HepG2 (cell line): ENCODE data around the gene POLDIP3. TPM values are rescaled to one million over a fixed set of nuclear protein-coding genes. Genes with fewer than 3 reads are reported as not detected.

Experiments used
- ARNTL ChIP-seq: sonication (generic); formaldehyde crosslinking; IDR thresholded peaks from 2 replicates; pipeline ENCODE4 v1.4.0; 2020; ENCODE audit warnings: mild to moderate bottlenecking, missing genetic modification reagents
- HOXA3 ChIP-seq: sonication (generic); formaldehyde crosslinking; IDR thresholded peaks from 2 replicates; pipeline ENCODE4 v1.5.0; 2020; ENCODE audit warnings: missing genetic modification reagents
- MED1 ChIP-seq: sonication (generic); formaldehyde crosslinking; IDR thresholded peaks from 2 replicates; pipeline ENCODE4 v1.4.0; 2020; ENCODE audit warnings: missing genetic modification reagents
- RBM39 ChIP-seq: fragments of 200-400 bp; formaldehyde crosslinking; IDR thresholded peaks from one replicate; pipeline ENCODE4 v1.6.1; 2018; ENCODE audit warnings: antibody characterized with exemption, mild to moderate bottlenecking, low read depth, low read length; ENCODE audit not compliant: poor library complexity, severe bottlenecking
- SRY ChIP-seq: sonication (generic); formaldehyde crosslinking; IDR thresholded peaks from 2 replicates; pipeline ENCODE4 v1.8.0; 2022; ENCODE audit warnings: mild to moderate bottlenecking, missing genetic modification reagents
- ZNF792 ChIP-seq: IDR thresholded peaks from 2 replicates; pipeline ENCODE4 v1.6.1; 2016
- polyA plus RNA-seq, 8 experiments: library from polyadenylated mRNA; depleted of rRNA in 3 of 8; stranded (reverse) in 7 of 8; unstranded in 1 of 8; fragments of >200 nt; fragmentation: Illumina TruSeq in 4 of 8; extraction: Trizol in 4 of 8; gene quantifications; 2 replicates each; pipeline versions ENCODE4 v1.2.1 to v1.2.3, GENCODE V29; 2011 to 2016; ENCODE audit warnings: low read depth in 4 of 8, missing spikeins in 1 of 8, mixed read lengths in 1 of 8; ENCODE audit not compliant: insufficient read depth in 1 of 8
- total RNA-seq, 5 experiments: library from RNA; depleted of rRNA; stranded (reverse); fragments of >200 nt; fragmentation: Illumina TruSeq; extraction: Trizol; gene quantifications; 2 replicates each; pipeline ENCODE4 v1.2.3, GENCODE V29; 2016; ENCODE audit warnings: low read depth in 1 of 5
- TF ChIP-seq, protein P1 (sequence below): IDR thresholded peaks from 2 replicates; pipeline ENCODE4 v1.6.1; 2018; ENCODE audit warnings: missing genetic modification reagents, mild to moderate bottlenecking, missing compliant biosample characterization
- TF ChIP-seq, protein P2 (sequence below): IDR thresholded peaks from 2 replicates; pipeline ENCODE4 v1.6.1; 2016; ENCODE audit warnings: mild to moderate bottlenecking
- TF ChIP-seq, protein P3 (sequence below): sonication (generic); formaldehyde crosslinking; IDR thresholded peaks from 2 replicates; pipeline ENCODE4 v1.4.0; 2020; ENCODE audit warnings: missing genetic modification reagents, borderline replicate concordance

The POLDIP3 gene
- total and polyA plus RNA-seq, 2 of the 13 experiments (the other 11 are each of a cell fraction or from before 2014, with no cell fraction given) = 45.8 to 47.4 TPM

DNA sequence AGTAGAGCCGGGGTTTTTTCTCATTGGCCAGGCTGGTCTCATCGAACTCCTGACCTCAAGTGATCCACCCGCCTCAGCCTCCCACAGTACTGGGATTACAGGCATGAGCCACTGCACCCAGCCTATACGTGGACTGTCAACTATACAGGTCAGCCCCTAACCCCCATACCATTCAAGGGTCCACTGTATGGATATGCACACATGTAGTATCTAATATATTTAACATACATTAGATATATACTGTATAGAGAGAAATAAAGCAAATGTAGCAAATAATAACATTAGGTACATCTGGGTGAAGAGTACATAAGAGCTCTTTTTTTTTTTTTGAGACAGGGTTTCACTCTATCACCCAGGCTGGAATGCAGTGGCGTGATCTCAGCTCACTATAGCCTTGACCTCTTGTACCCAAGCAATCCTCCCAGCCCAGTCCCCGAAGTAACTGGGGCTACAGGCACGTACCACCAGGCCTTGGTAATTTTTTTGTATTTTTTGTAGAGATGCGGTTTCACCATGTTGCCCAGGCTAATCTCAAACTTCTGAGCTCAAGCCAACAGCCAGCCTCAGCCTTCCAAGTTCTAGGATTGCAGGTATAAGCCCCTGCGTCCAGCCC lies 27.2 kb upstream of the POLDIP3 start (continued):
- TF ChIP-seq, protein P1, sequence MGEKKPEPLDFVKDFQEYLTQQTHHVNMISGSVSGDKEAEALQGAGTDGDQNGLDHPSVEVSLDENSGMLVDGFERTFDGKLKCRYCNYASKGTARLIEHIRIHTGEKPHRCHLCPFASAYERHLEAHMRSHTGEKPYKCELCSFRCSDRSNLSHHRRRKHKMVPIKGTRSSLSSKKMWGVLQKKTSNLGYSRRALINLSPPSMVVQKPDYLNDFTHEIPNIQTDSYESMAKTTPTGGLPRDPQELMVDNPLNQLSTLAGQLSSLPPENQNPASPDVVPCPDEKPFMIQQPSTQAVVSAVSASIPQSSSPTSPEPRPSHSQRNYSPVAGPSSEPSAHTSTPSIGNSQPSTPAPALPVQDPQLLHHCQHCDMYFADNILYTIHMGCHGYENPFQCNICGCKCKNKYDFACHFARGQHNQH (CRISPR knock-in tag) = peak; percentile 82
- TF ChIP-seq HOXA3 (CRISPR knock-in tag) (peak; percentile 60), RBM39 (no peak), SRY (peak; percentile 37; the same call in 1 of the 2 replicates), ZNF792 (CRISPR knock-in tag) (0 out of 2 replicates have a peak, but pooled peaks have one; percentile 50), MED1 (peak; percentile 95), ARNTL (CRISPR knock-in tag) (peak; percentile 54; the same call in 1 of the 2 replicates)
- TF ChIP-seq, protein P2, sequence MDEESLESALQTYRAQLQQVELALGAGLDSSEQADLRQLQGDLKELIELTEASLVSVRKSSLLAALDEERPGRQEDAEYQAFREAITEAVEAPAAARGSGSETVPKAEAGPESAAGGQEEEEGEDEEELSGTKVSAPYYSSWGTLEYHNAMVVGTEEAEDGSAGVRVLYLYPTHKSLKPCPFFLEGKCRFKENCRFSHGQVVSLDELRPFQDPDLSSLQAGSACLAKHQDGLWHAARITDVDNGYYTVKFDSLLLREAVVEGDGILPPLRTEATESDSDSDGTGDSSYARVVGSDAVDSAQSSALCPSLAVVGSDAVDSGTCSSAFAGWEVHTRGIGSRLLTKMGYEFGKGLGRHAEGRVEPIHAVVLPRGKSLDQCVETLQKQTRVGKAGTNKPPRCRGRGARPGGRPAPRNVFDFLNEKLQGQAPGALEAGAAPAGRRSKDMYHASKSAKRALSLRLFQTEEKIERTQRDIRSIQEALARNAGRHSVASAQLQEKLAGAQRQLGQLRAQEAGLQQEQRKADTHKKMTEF (CRISPR knock-in tag) = peak; percentile 79
- TF ChIP-seq, protein P3, sequence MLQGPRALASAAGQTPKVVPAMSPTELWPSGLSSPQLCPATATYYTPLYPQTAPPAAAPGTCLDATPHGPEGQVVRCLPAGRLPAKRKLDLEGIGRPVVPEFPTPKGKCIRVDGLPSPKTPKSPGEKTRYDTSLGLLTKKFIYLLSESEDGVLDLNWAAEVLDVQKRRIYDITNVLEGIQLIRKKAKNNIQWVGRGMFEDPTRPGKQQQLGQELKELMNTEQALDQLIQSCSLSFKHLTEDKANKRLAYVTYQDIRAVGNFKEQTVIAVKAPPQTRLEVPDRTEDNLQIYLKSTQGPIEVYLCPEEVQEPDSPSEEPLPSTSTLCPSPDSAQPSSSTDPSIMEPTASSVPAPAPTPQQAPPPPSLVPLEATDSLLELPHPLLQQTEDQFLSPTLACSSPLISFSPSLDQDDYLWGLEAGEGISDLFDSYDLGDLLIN (CRISPR knock-in tag) = no peak
